HepG2 (cell line): ENCODE results near the gene ATG13. TPM values are rescaled to one million over a fixed set of nuclear protein-coding genes. Genes with fewer than 3 reads are reported as not detected.
A peak's percentile ranks its signal among the peaks of the same experiment; 100 is the strongest.

Experiments
- ATAC-seq: fragments of 200-7000 bp; cut with Tn5 transposase; 3 replicates; pipeline ENCODE4 v1.9.1; 2020; ENCODE audit warnings: mild to moderate bottlenecking, moderate library complexity
- BruUV-seq: library from RNA; stranded (reverse); fragments of 400-500 nt; replicated peaks from 2 replicates; lab custom pipeline; 2021; lab: Mats Ljungman, UMichigan
- CTCF ChIA-PET: fragments of 300-600 bp; formaldehyde crosslinking; extraction: SDS; loops from one replicate; lab custom pipeline; 2021; ENCODE audit warnings: low total read pairs, inconsistent platforms, low intra/inter-chr PET ratio; lab: Yijun Ruan, JAX
- POLR2A ChIA-PET: fragments of 350-600 bp; sonication (Branson Sonifier 250); formaldehyde crosslinking; loops from one replicate; lab custom pipeline; 2020; ENCODE audit warnings: antibody characterized with exemption, inconsistent platforms; lab: Yijun Ruan, JAX
- DNase-seq: peaks from one replicate; pipeline ENCODE4 v3.0.0-alpha.2; 2015; ENCODE audit warnings: low spot score
- FAIRE-seq: peaks from 3 replicates; lab custom pipeline; 2011; peaks lifted over from hg19 to GRCh38; lab: Jason Lieb, UNC
- H2AFZ ChIP-seq: one replicate; pipeline ENCODE4 v1.6.1; 2011; ENCODE audit warnings: low read length, inconsistent platforms
- H3K27ac ChIP-seq: fragments of 300-600 bp; 3 replicates; pipeline ENCODE4 v1.8.0; 2011; ENCODE audit warnings: mixed run types, mild to moderate bottlenecking, mixed read lengths, low read length, inconsistent platforms; ENCODE audit not compliant: insufficient read depth; ENCODE audit errors: extremely low read length
- H3K27me3 ChIP-seq, 2 experiments: fragments of 200-600 bp in 1 of 2; 2 replicates in 1 of 2; 3 replicates in 1 of 2; pipeline versions ENCODE4 v1.6.0 to v1.8.0; 2011; ENCODE audit warnings: low read length in 2 of 2, mild to moderate bottlenecking in 2 of 2, moderate library complexity in 2 of 2, inconsistent platforms in 1 of 2; ENCODE audit not compliant: insufficient read depth in 2 of 2, control insufficient read depth in 1 of 2
- H3K36me3 ChIP-seq, 2 experiments: fragments of 200-600 bp in 1 of 2; replicated peaks in 1 of 2; 2 replicates in 1 of 2; 3 replicates in 1 of 2; pipeline versions ENCODE4 v1.5.1 to v1.8.0; 2011; ENCODE audit warnings: low read length in 2 of 2, inconsistent platforms in 1 of 2; ENCODE audit not compliant: insufficient read depth in 2 of 2, control insufficient read depth in 1 of 2
- H3K4me1 ChIP-seq: 2 replicates; pipeline ENCODE4 v1.5.1; 2012; ENCODE audit warnings: low read length, inconsistent platforms; ENCODE audit not compliant: insufficient read depth
- H3K4me2 ChIP-seq: 2 replicates; pipeline ENCODE4 v1.6.0; 2011; ENCODE audit warnings: low read depth, low read length, inconsistent platforms
- H3K4me3 ChIP-seq, 3 experiments: fragments of 200-600 bp in 1 of 3; sonication (generic), shearing (Covaris generic) in 1 of 3; replicated peaks in 1 of 3; 2 replicates each; pipeline ENCODE4 v1.5.1; 2011 to 2016; ENCODE audit warnings: low read length in 3 of 3, inconsistent platforms in 2 of 3, low read depth in 2 of 3, mild to moderate bottlenecking in 2 of 3, control low read depth in 1 of 3, mixed read lengths in 1 of 3; ENCODE audit not compliant: insufficient read depth in 1 of 3
- H3K79me2 ChIP-seq: one replicate; pipeline ENCODE4 v1.6.1; 2011; ENCODE audit warnings: low read length, inconsistent platforms; ENCODE audit not compliant: insufficient read depth
- H3K9ac ChIP-seq: 2 replicates; pipeline ENCODE4 v1.6.0; 2011; ENCODE audit warnings: mild to moderate bottlenecking, low read depth, low read length, inconsistent platforms; ENCODE audit not compliant: insufficient read depth
- H3K9me3 ChIP-seq: 2 replicates; pipeline ENCODE4 v1.5.1; 2012; ENCODE audit warnings: mild to moderate bottlenecking, low read length
- H4K20me1 ChIP-seq: 2 replicates; pipeline ENCODE4 v1.6.0; 2011; ENCODE audit warnings: inconsistent platforms, mild to moderate bottlenecking, low read length, moderate library complexity; ENCODE audit not compliant: insufficient read depth
- CHD4 ChIP-seq: fragments of 200-600 bp; sonication (generic); IDR thresholded peaks from 2 replicates; pipeline ENCODE4 v1.7.0; 2017; ENCODE audit warnings: mild to moderate bottlenecking, low read length, borderline replicate concordance
- RCOR2 ChIP-seq: IDR thresholded peaks from 2 replicates; pipeline ENCODE4 v1.6.1; 2016; ENCODE audit warnings: missing biosample characterization, missing genetic modification reagents
- SIN3A ChIP-seq: IDR thresholded peaks from 2 replicates; pipeline ENCODE4 v1.6.1; 2011; ENCODE audit warnings: low read depth, mild to moderate bottlenecking, control low read depth, low read length, borderline replicate concordance
- SMARCC2 ChIP-seq: fragments of 450-650 bp; IDR thresholded peaks from 2 replicates; pipeline ENCODE4 v1.6.1; 2017; ENCODE audit warnings: antibody characterized with exemption, mild to moderate bottlenecking
- SP5 ChIP-seq: IDR thresholded peaks from 2 replicates; pipeline ENCODE4 v1.6.1; 2016; ENCODE audit warnings: low read depth, borderline replicate concordance
- ZBTB21 ChIP-seq: sonication (generic); formaldehyde crosslinking; IDR thresholded peaks from 2 replicates; pipeline ENCODE4 v1.4.0; 2020; ENCODE audit warnings: missing genetic modification reagents
- ZBTB26 ChIP-seq: IDR thresholded peaks from 2 replicates; pipeline ENCODE4 v1.6.1; 2016; ENCODE audit warnings: missing compliant biosample characterization, missing genetic modification reagents, borderline replicate concordance
- ZBTB49 ChIP-seq: sonication (generic); formaldehyde crosslinking; IDR thresholded peaks from 2 replicates; pipeline ENCODE4 v1.4.0; 2020; ENCODE audit warnings: missing genetic modification reagents, borderline replicate concordance
- ZKSCAN1 ChIP-seq: fragments of 150-350 bp; IDR thresholded peaks from 2 replicates; pipeline ENCODE4 v1.6.1; 2014; ENCODE audit warnings: low read length
- ZNF143 ChIP-seq: sonication (generic); formaldehyde crosslinking; IDR thresholded peaks from 2 replicates; pipeline ENCODE4 v1.4.0; 2020; ENCODE audit warnings: missing genetic modification reagents
- ZNF354B ChIP-seq: sonication (generic); formaldehyde crosslinking; IDR thresholded peaks from 2 replicates; pipeline ENCODE4 v1.8.0; 2022; ENCODE audit warnings: mild to moderate bottlenecking, missing genetic modification reagents
- ZNF451 ChIP-seq: sonication (generic); formaldehyde crosslinking; IDR thresholded peaks from 2 replicates; pipeline ENCODE4 v1.5.0; 2020; ENCODE audit warnings: mild to moderate bottlenecking, missing genetic modification reagents
- ZNF501 ChIP-seq: sonication (generic); formaldehyde crosslinking; IDR thresholded peaks from 2 replicates; pipeline ENCODE4 v1.5.1; 2020; ENCODE audit warnings: mild to moderate bottlenecking, moderate library complexity, missing genetic modification reagents
- ZSCAN29 ChIP-seq: sonication (generic); formaldehyde crosslinking; conservative IDR thresholded peaks from 2 replicates; pipeline ENCODE4 v1.4.0; 2020; ENCODE audit warnings: mild to moderate bottlenecking, missing genetic modification reagents
- WGBS: methylation state at CpG from one replicate; pipeline ENCODE4 v1.1.6; 2017; ENCODE audit warnings: low lambda C conversion rate; 5-methylcytosine and 5-hydroxymethylcytosine counted together
- in situ Hi-C: cut with HindIII; loops from 2 replicates; pipeline ENCODE4 v1.10.0; 2017; ENCODE audit warnings: low pct_unique_long_range_greater_than_20kb; ENCODE audit not compliant: extremely low pct_ligation_motif_present
- intact Hi-C: fragments of 100-400 bp; cut with micrococcal nuclease; formaldehyde crosslinking; loops from one replicate; pipeline ENCODE4 v1.10.0; 2022; ENCODE audit not compliant: unreplicated experiment
- polyA plus RNA-seq, 8 experiments: library from polyadenylated mRNA; depleted of rRNA in 3 of 8; stranded (reverse) in 7 of 8; unstranded in 1 of 8; fragments of >200 nt; fragmentation: Illumina TruSeq in 4 of 8; extraction: Trizol in 4 of 8; gene quantifications; 2 replicates each; pipeline versions ENCODE4 v1.2.1 to v1.2.3, GENCODE V29; 2011 to 2016; ENCODE audit warnings: low read depth in 4 of 8, missing spikeins in 1 of 8, mixed read lengths in 1 of 8; ENCODE audit not compliant: insufficient read depth in 1 of 8
- total RNA-seq, 5 experiments: library from RNA; depleted of rRNA; stranded (reverse); fragments of >200 nt; fragmentation: Illumina TruSeq; extraction: Trizol; gene quantifications; 2 replicates each; pipeline ENCODE4 v1.2.3, GENCODE V29; 2016; ENCODE audit warnings: low read depth in 1 of 5
- TF ChIP-seq, protein P1 (sequence below): sonication (generic); formaldehyde crosslinking; IDR thresholded peaks from 2 replicates; pipeline ENCODE4 v1.4.0; 2020; ENCODE audit warnings: mild to moderate bottlenecking, missing genetic modification reagents
- TF ChIP-seq, protein P2 (sequence below): IDR thresholded peaks from 2 replicates; pipeline ENCODE4 v1.6.1; 2016; ENCODE audit warnings: low read depth, borderline replicate concordance

Gene ATG13
- total and polyA plus RNA-seq, 2 of the 13 experiments (the other 11 are each of a cell fraction or from before 2014, with no cell fraction given) = 55.0 to 77.3 TPM

DNA sequence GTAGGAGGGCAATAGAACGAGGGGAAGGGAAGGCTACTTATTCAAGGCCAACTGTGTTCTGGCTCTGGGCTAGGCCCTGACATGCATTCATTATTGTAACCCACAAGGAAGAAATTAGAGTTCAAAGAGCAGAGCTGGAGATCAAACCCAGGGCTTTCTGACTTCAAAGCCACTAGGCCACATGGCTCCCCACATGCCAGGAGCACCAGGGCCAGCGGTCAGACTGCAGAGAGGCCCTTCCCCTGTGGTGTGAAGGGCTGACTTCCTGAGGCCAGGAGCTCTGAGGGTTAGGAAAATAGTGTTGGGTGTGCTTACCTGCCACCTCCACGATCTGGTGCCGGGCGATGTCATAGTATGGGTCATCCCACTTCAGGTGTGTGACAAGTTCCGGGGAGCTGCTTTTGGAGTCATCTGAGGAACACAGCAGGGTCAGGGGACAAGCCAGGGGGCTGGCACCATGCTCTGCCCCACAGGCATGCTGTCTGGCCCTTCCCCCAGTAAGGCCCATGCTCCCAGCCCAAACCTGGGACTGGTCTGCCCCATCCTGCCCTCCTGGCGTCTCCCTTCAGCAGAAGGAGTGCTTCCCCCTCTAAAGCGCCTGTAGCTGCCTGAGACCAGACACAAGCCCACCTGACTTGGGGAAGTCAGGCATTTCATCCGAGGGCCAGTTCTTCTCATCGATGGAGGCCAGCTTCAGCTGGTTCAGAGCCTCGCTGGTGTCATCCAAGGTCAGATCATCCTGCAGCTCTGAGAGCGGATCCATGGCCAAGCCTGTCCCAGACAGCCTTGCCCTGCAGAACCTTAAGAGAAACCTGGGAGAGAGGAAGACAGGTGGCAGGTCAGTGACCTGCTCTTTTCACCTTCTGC is 78.2 kb downstream of the ATG13 start:
- intact Hi-C loops = no loop called here
- Histone ChIP-seq H3K36me3 (peaks cover 4 to 17% of the 10 kb centered on the region in 2 experiments; a peak in 4 of 5 replicates), H3K27ac (peak overlapping the region; percentile 60), H3K9ac (peak overlapping the region; percentile 42; the same call in 1 of the 2 replicates), H4K20me1 (no peaks in the 10 kb centered on the region), H2AFZ (no peak overlapping the region), H3K79me2 (peaks cover 17% of the 10 kb centered on the region), H3K4me1 (peaks cover 81% of the 10 kb centered on the region), H3K4me2 (no peak overlapping the region), H3K9me3 (no peaks in the 10 kb centered on the region), H3K4me3 (no peak overlapping the region), H3K27me3 (no peaks in the 10 kb centered on the region; a peak in 1 of 5 replicates)
- DNase-seq = peak; percentile 71
- no peak for FAIRE-seq
- no TSS peak for BruUV-seq
- WGBS = 70% methylated on average over 8 of the region's 12 CpGs
- ATAC-seq = peak; percentile 52
- POLR2A ChIA-PET = interaction anchor here (1.0 to 3.6 kb wide), 4 partner anchors 9 to 48 kb away, joined by 3 to 29 read pairs (median 6); partner anchors contain the start of gene F2
- in situ Hi-C loops = no loop called here
- CTCF ChIA-PET = no interaction called here
- TF ChIP-seq, protein P1, sequence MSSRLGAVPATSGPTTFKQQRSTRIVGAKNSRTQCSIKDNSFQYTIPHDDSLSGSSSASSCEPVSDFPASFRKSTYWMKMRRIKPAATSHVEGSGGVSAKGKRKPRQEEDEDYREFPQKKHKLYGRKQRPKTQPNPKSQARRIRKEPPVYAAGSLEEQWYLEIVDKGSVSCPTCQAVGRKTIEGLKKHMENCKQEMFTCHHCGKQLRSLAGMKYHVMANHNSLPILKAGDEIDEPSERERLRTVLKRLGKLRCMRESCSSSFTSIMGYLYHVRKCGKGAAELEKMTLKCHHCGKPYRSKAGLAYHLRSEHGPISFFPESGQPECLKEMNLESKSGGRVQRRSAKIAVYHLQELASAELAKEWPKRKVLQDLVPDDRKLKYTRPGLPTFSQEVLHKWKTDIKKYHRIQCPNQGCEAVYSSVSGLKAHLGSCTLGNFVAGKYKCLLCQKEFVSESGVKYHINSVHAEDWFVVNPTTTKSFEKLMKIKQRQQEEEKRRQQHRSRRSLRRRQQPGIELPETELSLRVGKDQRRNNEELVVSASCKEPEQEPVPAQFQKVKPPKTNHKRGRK (CRISPR knock-in tag) = no peak
- no peak for TF ChIP-seq ZSCAN29 (CRISPR knock-in tag)
- no peak for TF ChIP-seq SIN3A
- no peak for TF ChIP-seq SP5 (CRISPR knock-in tag)
- TF ChIP-seq ZNF451 = peak; percentile 83
- no peak for TF ChIP-seq CHD4
- TF ChIP-seq ZNF143 (CRISPR knock-in tag) = peak; percentile 45; the same call in 1 of the 2 replicates
- no peak for TF ChIP-seq ZBTB49 (CRISPR knock-in tag)
- peak; percentile 67; the same call in 1 of the 2 replicates for TF ChIP-seq RCOR2 (CRISPR knock-in tag)
- no peak for TF ChIP-seq ZKSCAN1
- TF ChIP-seq ZBTB21 (CRISPR knock-in tag) = peak; percentile 39; the same call in 1 of the 2 replicates
- no peak for TF ChIP-seq SMARCC2
- no peak for TF ChIP-seq ZNF501
- TF ChIP-seq ZBTB26 (CRISPR knock-in tag) = peak; percentile 59; the same call in 1 of the 2 replicates
- TF ChIP-seq, protein P2, sequence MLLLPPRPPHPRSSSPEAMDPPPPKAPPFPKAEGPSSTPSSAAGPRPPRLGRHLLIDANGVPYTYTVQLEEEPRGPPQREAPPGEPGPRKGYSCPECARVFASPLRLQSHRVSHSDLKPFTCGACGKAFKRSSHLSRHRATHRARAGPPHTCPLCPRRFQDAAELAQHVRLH (CRISPR knock-in tag) = no peak
- no peak for TF ChIP-seq ZNF354B (CRISPR knock-in tag)
